HG03103 (cell line): ENCODE results near the gene TMOD1.

Experiments used
- ATAC-seq: cut with Tn5 transposase; IDR thresholded peaks from one replicate; pipeline ENCODE4 v1.9.1; 2021; ENCODE audit warnings: low read depth; ENCODE audit not compliant: unreplicated experiment

The TMOD1 gene

GRCh38 chr9:97515662-97516061 is 14.2 kb downstream of the TMOD1 start:
- no peak for ATAC-seq

- ATAC-seq: no peak
Observed at GRCh38 chr9:97516111-97516510, 14.6 kb downstream of the TMOD1 start.

GRCh38 chr9:97517331-97518089 is 16.0 kb downstream of the TMOD1 start:
- ATAC-seq: no peak

- ATAC-seq: no peak
Observed at GRCh38 chr9:97518166-97518908, 16.9 kb downstream of the TMOD1 start.

- ATAC-seq: no peak
Observed at GRCh38 chr9:97518909-97519307, 17.4 kb downstream of the TMOD1 start.

GRCh38 chr9:97519441-97519970 is 18.0 kb downstream of the TMOD1 start:
- ATAC-seq: no peak

GRCh38 chr9:97521576-97522333 is 20.3 kb downstream of the TMOD1 start:
- no peak for ATAC-seq

- no peak for ATAC-seq
Observed at GRCh38 chr9:97524424-97524823, 23.0 kb downstream of the TMOD1 start.

GRCh38 chr9:97525451-97525850 is 24.0 kb downstream of the TMOD1 start:
- ATAC-seq: no peak

- no peak for ATAC-seq
Observed at GRCh38 chr9:97526895-97527575, 25.6 kb downstream of the TMOD1 start.

- peak; percentile 39 for ATAC-seq
Observed at GRCh38 chr9:97527626-97528528, 26.4 kb downstream of the TMOD1 start.

- ATAC-seq: peak; percentile 29
Observed at GRCh38 chr9:97528529-97529230, 27.2 kb downstream of the TMOD1 start.

- ATAC-seq: peak; percentile 85
Observed at GRCh38 chr9:97529363-97530076, 28.1 kb downstream of the TMOD1 start.

GRCh38 chr9:97531888-97532376 is 30.5 kb downstream of the TMOD1 start:
- ATAC-seq: no peak

- ATAC-seq: no peak
Observed at GRCh38 chr9:97534185-97534584, 32.7 kb downstream of the TMOD1 start.

- ATAC-seq: no peak
Observed at GRCh38 chr9:97534961-97535594, 33.6 kb downstream of the TMOD1 start.

GRCh38 chr9:97535771-97536170 is 34.3 kb downstream of the TMOD1 start:
- no peak for ATAC-seq

- ATAC-seq: no peak
Observed at GRCh38 chr9:97536480-97536879, 35.0 kb downstream of the TMOD1 start.
